ENCODE measurements around the gene KIAA0408.

Gene KIAA0408

DNA sequence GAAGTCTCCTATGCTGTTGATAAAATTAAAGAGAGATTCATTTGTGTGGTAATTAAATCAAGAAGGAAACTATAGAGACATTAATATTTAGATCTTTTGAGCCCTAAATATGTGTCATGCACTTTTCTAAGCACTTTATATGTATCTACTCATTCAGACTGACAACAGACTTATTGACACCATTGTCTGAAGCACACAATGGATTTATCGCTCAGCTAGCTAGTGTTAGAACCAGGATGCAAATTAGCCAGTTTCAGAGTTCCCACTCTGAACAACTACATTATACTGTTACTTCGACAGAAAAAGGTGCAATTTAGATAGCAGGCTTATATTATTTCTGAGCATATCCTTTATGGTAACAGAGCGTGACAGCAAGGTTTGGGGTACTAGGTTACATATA, 27.7 kb upstream of the KIAA0408 start:
- TF ChIP-seq, protein P1, sequence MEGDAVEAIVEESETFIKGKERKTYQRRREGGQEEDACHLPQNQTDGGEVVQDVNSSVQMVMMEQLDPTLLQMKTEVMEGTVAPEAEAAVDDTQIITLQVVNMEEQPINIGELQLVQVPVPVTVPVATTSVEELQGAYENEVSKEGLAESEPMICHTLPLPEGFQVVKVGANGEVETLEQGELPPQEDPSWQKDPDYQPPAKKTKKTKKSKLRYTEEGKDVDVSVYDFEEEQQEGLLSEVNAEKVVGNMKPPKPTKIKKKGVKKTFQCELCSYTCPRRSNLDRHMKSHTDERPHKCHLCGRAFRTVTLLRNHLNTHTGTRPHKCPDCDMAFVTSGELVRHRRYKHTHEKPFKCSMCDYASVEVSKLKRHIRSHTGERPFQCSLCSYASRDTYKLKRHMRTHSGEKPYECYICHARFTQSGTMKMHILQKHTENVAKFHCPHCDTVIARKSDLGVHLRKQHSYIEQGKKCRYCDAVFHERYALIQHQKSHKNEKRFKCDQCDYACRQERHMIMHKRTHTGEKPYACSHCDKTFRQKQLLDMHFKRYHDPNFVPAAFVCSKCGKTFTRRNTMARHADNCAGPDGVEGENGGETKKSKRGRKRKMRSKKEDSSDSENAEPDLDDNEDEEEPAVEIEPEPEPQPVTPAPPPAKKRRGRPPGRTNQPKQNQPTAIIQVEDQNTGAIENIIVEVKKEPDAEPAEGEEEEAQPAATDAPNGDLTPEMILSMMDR (IDR thresholded peaks at IDR 0.05; ENCODE audit: low read depth, low read length) = no peak
- no peak overlapping the region for H3K4me3 ChIP-seq (ENCODE audit: low read depth, low read length)

- TF ChIP-seq, protein P1 (IDR thresholded peaks at IDR 0.05; ENCODE audit: low read depth, low read length) = no peak
- H3K4me3 ChIP-seq (ENCODE audit: low read depth, low read length) = peak overlapping the region; percentile 30
Observed at GRCh38 chr6:127484212-127484863, 25.1 kb upstream of the KIAA0408 start.

- H3K4me3 ChIP-seq (ENCODE audit: low read depth, low read length) = peak overlapping the region; percentile 30
- TF ChIP-seq, protein P1 (IDR thresholded peaks at IDR 0.05; ENCODE audit: low read depth, low read length) = no peak
Observed at GRCh38 chr6:127483399-127484055, 24.3 kb upstream of the KIAA0408 start.

DNA sequence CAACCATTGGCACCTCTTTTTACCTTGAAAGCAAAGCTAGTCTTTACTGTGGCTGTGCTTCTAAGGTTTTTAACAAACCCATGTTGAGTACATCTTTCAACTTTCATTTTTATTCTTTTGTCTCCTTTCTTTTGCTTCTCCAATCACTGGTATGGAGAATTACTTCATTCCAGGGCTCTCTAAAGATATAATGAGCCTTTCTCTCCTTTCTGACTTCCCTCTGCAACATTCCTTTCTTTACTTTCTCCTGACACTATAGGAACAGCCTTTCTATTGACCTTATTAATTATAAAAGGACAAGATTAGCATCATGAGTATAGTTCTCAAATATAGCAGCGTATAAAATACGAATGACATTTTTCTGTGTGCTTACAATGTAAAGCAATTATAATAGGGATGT, 23.1 kb upstream of the KIAA0408 start:
- no peak overlapping the region for H3K4me3 ChIP-seq (ENCODE audit: low read depth, low read length)
- TF ChIP-seq, protein P1 (IDR thresholded peaks at IDR 0.05; ENCODE audit: low read depth, low read length) = no peak

DNA sequence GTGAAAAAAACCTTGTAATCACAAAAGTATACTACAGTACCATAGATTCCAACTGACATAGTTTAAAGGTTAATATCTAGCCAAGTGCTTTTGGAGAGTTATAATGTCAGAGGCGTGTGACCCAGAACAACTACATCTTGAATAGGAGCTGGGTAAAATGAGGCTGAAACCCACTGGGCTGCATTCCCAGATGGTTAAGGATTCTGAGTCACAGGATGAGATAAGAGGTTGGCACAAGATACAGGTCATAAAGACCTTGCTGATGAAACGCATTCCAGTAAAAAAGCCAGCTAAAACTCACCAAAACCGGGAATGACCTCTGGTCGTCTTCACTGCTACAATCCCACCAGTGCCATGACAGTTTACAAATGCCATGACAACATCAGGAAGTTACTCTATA, 22.4 kb upstream of the KIAA0408 start:
- H3K4me3 ChIP-seq (ENCODE audit: low read depth, low read length) = no peak overlapping the region
- TF ChIP-seq, protein P1 (IDR thresholded peaks at IDR 0.05; ENCODE audit: low read depth, low read length) = no peak

DNA sequence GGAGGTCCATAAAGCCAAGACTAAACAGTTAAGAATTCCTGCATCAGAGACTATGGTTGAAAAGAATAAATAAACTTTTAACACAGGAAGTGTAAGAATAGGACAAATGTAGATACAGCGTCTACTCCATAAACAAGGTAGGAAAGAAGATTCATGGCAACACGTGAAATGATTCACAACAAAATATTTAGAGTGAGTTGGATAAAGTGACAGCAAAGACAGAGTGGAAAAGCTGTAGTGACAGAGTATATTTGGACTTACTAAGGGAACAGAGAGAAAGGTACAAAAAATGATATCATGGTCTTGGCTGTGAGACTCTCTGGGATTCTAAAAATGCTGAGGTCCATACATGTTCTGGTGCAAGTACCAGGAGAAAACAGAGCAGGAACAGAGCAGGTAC, 21.9 kb upstream of the KIAA0408 start:
- TF ChIP-seq, protein P1 (IDR thresholded peaks at IDR 0.05; ENCODE audit: low read depth, low read length) = no peak
- no peak overlapping the region for H3K4me3 ChIP-seq (ENCODE audit: low read depth, low read length)

DNA sequence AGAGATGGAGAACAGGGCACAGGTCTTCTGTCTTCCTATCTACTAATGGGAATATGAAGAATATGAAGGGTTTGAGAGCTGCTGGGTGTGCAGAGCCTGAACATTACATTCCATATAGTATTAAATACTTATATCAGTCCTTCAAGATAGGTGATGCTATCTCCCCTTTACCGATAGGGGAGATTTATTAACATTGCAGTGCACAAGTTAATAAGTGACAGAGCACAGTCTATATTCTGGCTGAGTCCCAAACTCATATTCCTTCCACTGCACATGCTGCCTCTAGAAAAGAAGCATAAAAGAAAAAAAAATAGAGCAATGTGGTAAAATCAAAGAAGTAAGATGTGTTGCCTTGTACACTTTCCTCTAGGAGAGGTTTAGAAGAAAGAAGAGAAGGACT, 18.5 kb upstream of the KIAA0408 start:
- TF ChIP-seq, protein P1 (IDR thresholded peaks at IDR 0.05; ENCODE audit: low read depth, low read length) = no peak

More for the DNA sequence above, 18.5 kb upstream of the KIAA0408 start:
- H3K4me3 ChIP-seq (ENCODE audit: low read depth, low read length) = no peak overlapping the region
